ENCODE data around the gene SCNM1. TPM values are rescaled to one million over a fixed set of nuclear protein-coding genes. Genes with fewer than 3 reads are reported as not detected.

SCNM1 gene, protein sequence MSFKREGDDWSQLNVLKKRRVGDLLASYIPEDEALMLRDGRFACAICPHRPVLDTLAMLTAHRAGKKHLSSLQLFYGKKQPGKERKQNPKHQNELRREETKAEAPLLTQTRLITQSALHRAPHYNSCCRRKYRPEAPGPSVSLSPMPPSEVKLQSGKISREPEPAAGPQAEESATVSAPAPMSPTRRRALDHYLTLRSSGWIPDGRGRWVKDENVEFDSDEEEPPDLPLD
- 10 to 100 TPM; 26.1 to 59.3 TPM for total RNA-seq
- polyA plus RNA-seq (ENCODE audit: insufficient read length in 2 of 2), result 10 to 100 TPM; 54.8 to 55.8 TPM
- long read RNA-seq, donor 1, transcript SCNM1-201 (7 exons, 869 nt), result minor isoform, 7 of 23 reads
- long read RNA-seq, donor 1, transcript SCNM1-202 (7 exons, 2,016 nt), result major isoform, 10 of 23 reads
- long read RNA-seq, donor 1, partial matches to known transcripts, result 0 of 23 reads
- long read RNA-seq, donor 1, other reads (novel, unspliced or antisense), result 0 of 23 reads
- long read RNA-seq, donor 2, transcript SCNM1-202 (7 exons, 2,016 nt), result major isoform, 5 of 15 reads
- long read RNA-seq, donor 2, partial matches to known transcripts, result 0 of 15 reads
- long read RNA-seq, donor 2, other reads (novel, unspliced or antisense), result 9 of 15 reads
- long read RNA-seq, donor 3, transcript SCNM1-202 (7 exons, 2,016 nt), result major isoform, 7 of 11 reads
- long read RNA-seq, donor 3, partial matches to known transcripts, result 0 of 11 reads
- long read RNA-seq, donor 3, other reads (novel, unspliced or antisense), result 0 of 11 reads
- long read RNA-seq, donor 4, transcript SCNM1-202 (7 exons, 2,016 nt), result major isoform, 12 of 31 reads
- long read RNA-seq, donor 4, transcript SCNM1-203 (2 exons, 619 nt), result minor isoform, 10 of 31 reads
- long read RNA-seq, donor 4, partial matches to known transcripts, result 0 of 31 reads
- long read RNA-seq, donor 4, other reads (novel, unspliced or antisense), result 0 of 31 reads

DNA sequence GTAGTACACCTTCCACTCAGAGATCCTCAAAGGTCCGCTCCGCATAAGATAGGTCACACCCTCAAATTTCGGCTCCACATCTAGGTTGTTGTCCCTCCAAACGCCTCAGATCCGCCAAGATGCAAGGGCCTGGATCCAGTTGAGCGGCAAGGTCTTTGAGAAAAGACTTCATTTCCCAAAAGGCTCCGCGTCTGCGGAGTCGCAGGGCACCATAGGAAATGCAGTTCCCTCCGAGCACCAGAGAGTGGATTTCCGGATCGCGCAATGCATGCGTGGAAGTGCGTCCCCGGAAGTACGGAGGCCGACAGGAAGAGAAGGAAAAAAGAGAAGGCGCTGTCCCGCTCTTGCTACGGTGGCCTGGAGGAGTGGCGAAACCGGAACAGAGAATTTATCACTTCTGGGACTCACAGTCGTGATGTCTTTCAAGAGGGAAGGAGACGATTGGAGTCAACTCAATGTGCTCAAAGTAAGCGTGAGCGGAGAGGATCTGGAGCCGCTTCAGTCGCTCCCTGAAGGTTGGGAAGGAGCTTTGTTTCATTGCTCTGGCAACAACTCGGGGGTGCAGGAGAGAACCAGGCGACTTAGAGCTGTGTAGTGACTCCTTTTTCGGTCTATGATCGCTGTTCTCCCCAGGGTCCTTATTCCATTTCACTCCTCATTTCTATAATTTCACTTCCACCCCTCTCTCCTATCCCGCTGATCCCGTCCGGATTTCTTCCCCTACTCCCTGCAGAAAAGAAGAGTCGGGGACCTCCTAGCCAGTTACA lies at the start of gene SCNM1, which contains the start of gene LYSMD1:
Gene SCNM1 (plus strand): TSS at position 407 of the 767 bp plus-strand sequence. CDS start 9 bp downstream, at position 416.
Gene LYSMD1 (minus strand): TSS at position 165 of the 767 bp plus-strand sequence. CDS start 644 bp downstream, outside the sequence.
- Histone ChIP-seq H3K9me3 (ENCODE audit: control insufficient read depth, insufficient read depth, low read length) (no peaks in the 10 kb centered on the region), H3K4me1 (ENCODE audit: control insufficient read depth, insufficient read depth, low read length) (peaks cover 20% of the 10 kb centered on the region), H3K27me3 (ENCODE audit: control insufficient read depth, insufficient read depth, low read length) (no peaks in the 10 kb centered on the region), H3K4me3 (ENCODE audit: low read depth, low read length) (peak within 1 kb of the TSS; percentile 88), H3K27ac (ENCODE audit: low read depth, low read length) (peak within 1 kb of the TSS; percentile 97), H3K36me3 (ENCODE audit: control insufficient read depth, insufficient read depth, low read length) (peaks cover 41% of the 10 kb centered on the region)
- under 1% methylated on average over 37 of the region's 38 CpGs for WGBS (ENCODE audit: insufficient coverage)
- DNase-seq (ENCODE audit: low read depth in 4 of 6, low spot score in 6 of 6), result peak; percentile 98 to 100 (median 99)

DNA sequence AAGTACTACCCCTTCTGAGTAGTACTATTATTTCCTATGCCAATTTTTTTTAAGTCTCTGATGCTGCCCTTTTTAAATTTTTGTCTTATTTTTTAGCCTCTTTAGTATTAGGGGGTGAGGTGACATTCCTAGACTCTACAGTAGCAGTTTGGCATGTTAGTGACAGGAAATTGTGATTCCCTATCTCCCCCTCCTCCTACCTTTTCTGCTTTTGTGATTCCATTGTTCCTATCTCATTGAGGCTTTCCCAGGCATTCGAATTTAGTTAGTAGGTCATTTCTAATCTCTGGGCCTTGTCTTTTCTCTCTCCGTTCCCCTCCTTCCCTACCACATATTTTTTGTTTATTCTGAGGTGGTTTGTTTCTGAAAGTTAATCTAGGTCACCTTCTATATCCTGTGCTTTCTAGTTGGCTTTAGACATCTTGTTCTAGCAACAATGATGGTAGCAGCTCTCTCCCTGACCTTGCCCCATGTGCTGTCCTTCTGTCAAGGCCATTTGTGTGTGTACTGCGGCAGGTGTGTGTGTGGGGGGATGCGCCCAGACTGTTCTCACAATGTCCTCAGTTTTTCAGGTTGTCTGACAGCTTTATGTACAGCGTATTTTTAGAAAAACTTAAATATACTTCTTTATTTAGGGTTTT lies 41.1 kb upstream of the SCNM1 start:
- no peak for DNase-seq (ENCODE audit: low read depth in 4 of 6, low spot score in 6 of 6)
- H3K27me3 ChIP-seq (ENCODE audit: control insufficient read depth, insufficient read depth, low read length), result no peaks in the 10 kb centered on the region
- no peak overlapping the region for H3K27ac ChIP-seq (ENCODE audit: low read depth, low read length)
- H3K4me1 ChIP-seq (ENCODE audit: control insufficient read depth, insufficient read depth, low read length), result no peaks in the 10 kb centered on the region
- H3K4me3 ChIP-seq (ENCODE audit: low read depth, low read length), result no peak overlapping the region
- peaks cover 11% of the 10 kb centered on the region for H3K36me3 ChIP-seq (ENCODE audit: control insufficient read depth, insufficient read depth, low read length)
- no peaks in the 10 kb centered on the region for H3K9me3 ChIP-seq (ENCODE audit: control insufficient read depth, insufficient read depth, low read length)
- no CpG with 5 or more reads among the region's 5 CpGs for WGBS (ENCODE audit: insufficient coverage)

DNA sequence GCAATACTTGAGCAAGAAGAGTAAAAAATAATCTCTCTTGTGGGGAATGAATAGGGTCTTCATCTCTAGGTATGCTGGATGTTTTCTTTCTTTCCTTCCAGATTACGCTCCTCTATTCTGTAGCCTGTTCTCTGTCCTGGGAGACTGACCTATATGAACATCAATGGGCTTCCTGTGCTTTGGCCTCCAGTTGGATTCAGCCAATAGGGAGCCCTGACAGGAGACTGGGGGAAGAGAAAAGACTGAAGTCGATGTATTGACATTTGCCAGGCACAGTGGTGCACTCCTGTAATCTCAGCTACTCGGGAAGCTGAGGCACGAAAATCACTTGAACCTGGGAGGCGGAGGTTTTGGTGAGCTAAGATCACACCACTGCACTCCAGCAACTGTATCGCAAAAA lies 37.1 kb upstream of the SCNM1 start:
- no peak for DNase-seq (ENCODE audit: low read depth in 4 of 6, low spot score in 6 of 6)
- peaks cover 2% of the 10 kb centered on the region for H3K27me3 ChIP-seq (ENCODE audit: control insufficient read depth, insufficient read depth, low read length)
- H3K4me1 ChIP-seq (ENCODE audit: control insufficient read depth, insufficient read depth, low read length), result peaks cover 21% of the 10 kb centered on the region
- no peak overlapping the region for H3K4me3 ChIP-seq (ENCODE audit: low read depth, low read length)
- 72% methylated on average over 4 of the region's 6 CpGs for WGBS (ENCODE audit: insufficient coverage)
- H3K9me3 ChIP-seq (ENCODE audit: control insufficient read depth, insufficient read depth, low read length), result no peaks in the 10 kb centered on the region
- no peak overlapping the region for H3K27ac ChIP-seq (ENCODE audit: low read depth, low read length)
- peaks cover 23% of the 10 kb centered on the region for H3K36me3 ChIP-seq (ENCODE audit: control insufficient read depth, insufficient read depth, low read length)

DNA sequence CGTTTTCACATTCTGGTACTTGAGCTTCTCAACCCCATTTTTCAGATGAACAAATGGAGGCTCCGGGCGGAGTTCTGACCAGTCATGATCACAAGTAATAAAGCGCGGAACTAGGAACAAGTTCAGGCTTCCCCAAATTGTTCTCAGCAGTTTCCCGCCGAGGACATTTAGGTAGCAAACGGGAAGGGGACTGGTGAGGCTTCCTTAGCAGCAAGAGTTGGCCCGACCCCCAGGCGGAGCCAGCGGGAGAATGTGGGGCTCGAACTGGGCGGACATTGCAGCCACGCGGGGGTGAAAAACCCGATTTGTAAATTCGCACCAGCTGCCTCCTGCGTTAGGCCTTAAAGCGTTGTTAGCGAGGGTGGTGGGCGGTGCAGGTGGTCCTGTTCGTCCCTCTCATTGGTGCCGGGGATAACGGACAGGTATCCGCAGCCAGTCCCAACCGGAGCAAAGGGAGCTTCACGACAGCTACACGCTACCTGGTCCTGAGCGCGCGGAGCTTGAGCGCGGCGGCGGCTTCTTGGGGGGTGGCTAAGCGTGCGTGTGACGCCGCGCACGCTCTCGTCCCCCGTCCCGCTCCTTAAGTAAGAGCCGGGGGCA lies 34.9 kb upstream of the SCNM1 start:
- H3K4me3 ChIP-seq (ENCODE audit: low read depth, low read length), result peak overlapping the region; percentile 44
- WGBS (ENCODE audit: insufficient coverage), result 12% methylated on average over 44 of the region's 45 CpGs
- H3K4me1 ChIP-seq (ENCODE audit: control insufficient read depth, insufficient read depth, low read length), result peaks cover 21% of the 10 kb centered on the region
- peak overlapping the region; percentile 31 for H3K27ac ChIP-seq (ENCODE audit: low read depth, low read length)
- H3K36me3 ChIP-seq (ENCODE audit: control insufficient read depth, insufficient read depth, low read length), result peaks cover 44% of the 10 kb centered on the region
- DNase-seq (ENCODE audit: low read depth in 4 of 6, low spot score in 6 of 6), result peak in 5 of 6 donors; percentile 62 to 98 (median 79)
- no peaks in the 10 kb centered on the region for H3K9me3 ChIP-seq (ENCODE audit: control insufficient read depth, insufficient read depth, low read length)
- peaks cover 2% of the 10 kb centered on the region for H3K27me3 ChIP-seq (ENCODE audit: control insufficient read depth, insufficient read depth, low read length)

DNA sequence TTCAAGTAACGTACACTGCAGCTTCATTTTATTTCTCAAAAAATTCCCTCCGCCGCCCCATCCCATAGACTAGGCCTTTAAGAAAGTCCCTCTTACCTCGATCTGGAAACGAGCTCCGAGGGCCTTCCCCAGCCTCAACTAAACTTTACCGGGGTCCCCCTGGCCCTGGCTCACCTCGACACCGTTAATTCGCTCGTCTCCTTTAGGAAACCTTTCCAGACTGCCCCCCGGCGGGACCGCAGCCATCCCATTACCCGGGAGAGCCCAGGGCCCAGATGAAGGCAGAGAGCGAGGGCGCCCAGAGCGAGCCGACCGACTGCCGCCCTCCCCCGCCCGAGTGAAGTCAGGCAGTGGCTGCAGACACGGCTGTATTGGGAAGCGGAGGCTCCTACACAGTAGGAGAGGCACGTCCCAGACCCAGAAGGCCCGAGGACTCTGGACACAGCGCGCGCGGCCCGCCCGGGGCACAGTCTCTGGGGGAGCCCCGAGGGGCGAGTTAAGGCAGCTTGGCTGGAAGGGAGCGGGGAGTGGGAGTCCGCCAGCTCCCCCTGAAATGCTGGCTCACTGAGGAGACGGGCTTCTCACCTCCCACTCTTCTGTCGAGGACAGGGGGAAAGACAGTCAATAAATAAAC lies 34.1 kb upstream of the SCNM1 start:
- H3K27ac ChIP-seq (ENCODE audit: low read depth, low read length), result peak overlapping the region; percentile 31
- peaks cover 2% of the 10 kb centered on the region for H3K27me3 ChIP-seq (ENCODE audit: control insufficient read depth, insufficient read depth, low read length)
- peaks cover 52% of the 10 kb centered on the region for H3K36me3 ChIP-seq (ENCODE audit: control insufficient read depth, insufficient read depth, low read length)
- H3K4me3 ChIP-seq (ENCODE audit: low read depth, low read length), result peak overlapping the region; percentile 44
- peak in 3 of 6 donors; percentile 6 to 66 (median 48) for DNase-seq (ENCODE audit: low read depth in 4 of 6, low spot score in 6 of 6)
- no peaks in the 10 kb centered on the region for H3K9me3 ChIP-seq (ENCODE audit: control insufficient read depth, insufficient read depth, low read length)
- peaks cover 21% of the 10 kb centered on the region for H3K4me1 ChIP-seq (ENCODE audit: control insufficient read depth, insufficient read depth, low read length)
- 20% methylated on average over 37 of the region's 39 CpGs for WGBS (ENCODE audit: insufficient coverage)

DNA sequence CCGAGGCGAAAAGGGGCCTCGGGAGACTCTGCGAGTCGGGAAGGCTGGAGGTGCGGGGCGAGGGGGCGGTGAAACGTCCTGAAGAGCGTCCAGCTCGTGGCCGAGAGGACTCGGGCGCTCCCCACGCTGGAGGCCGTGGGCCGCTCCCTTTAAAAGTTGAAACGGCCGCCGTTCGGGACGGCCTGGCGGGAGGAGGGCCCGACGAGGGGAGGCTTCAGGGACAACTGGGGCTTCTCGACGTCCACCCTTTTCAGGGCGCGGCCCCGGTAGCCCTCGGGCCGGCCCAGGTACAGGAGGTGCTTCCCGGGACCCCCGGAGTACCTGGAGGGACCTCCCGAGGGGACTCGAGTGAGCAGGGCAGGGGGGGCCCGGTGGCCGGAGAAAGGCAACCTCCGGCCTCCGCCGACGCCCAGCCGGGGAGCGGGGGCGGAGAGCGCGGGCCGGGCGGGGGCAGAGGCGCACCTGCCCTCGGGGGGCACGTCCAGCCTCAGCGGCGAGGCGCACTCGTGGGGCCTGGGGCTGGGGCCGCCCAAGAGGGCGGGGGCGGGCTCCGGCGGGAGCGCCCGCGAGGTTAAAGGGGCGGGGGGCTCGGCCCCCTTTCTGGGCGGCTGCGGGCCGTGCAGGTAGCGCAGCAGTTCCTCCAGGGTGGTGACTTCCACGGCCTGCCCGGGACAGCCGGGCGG lies 33.5 kb upstream of the SCNM1 start:
- H3K9me3 ChIP-seq (ENCODE audit: control insufficient read depth, insufficient read depth, low read length), result no peaks in the 10 kb centered on the region
- H3K36me3 ChIP-seq (ENCODE audit: control insufficient read depth, insufficient read depth, low read length), result peaks cover 58% of the 10 kb centered on the region
- peak overlapping the region; percentile 31 for H3K27ac ChIP-seq (ENCODE audit: low read depth, low read length)
- 46% methylated on average over 74 of the region's 74 CpGs for WGBS (ENCODE audit: insufficient coverage)
- H3K4me3 ChIP-seq (ENCODE audit: low read depth, low read length), result peak overlapping the region; percentile 44
- DNase-seq (ENCODE audit: low read depth in 4 of 6, low spot score in 6 of 6), result no peak
- peaks cover 2% of the 10 kb centered on the region for H3K27me3 ChIP-seq (ENCODE audit: control insufficient read depth, insufficient read depth, low read length)
- H3K4me1 ChIP-seq (ENCODE audit: control insufficient read depth, insufficient read depth, low read length), result peaks cover 21% of the 10 kb centered on the region

DNA sequence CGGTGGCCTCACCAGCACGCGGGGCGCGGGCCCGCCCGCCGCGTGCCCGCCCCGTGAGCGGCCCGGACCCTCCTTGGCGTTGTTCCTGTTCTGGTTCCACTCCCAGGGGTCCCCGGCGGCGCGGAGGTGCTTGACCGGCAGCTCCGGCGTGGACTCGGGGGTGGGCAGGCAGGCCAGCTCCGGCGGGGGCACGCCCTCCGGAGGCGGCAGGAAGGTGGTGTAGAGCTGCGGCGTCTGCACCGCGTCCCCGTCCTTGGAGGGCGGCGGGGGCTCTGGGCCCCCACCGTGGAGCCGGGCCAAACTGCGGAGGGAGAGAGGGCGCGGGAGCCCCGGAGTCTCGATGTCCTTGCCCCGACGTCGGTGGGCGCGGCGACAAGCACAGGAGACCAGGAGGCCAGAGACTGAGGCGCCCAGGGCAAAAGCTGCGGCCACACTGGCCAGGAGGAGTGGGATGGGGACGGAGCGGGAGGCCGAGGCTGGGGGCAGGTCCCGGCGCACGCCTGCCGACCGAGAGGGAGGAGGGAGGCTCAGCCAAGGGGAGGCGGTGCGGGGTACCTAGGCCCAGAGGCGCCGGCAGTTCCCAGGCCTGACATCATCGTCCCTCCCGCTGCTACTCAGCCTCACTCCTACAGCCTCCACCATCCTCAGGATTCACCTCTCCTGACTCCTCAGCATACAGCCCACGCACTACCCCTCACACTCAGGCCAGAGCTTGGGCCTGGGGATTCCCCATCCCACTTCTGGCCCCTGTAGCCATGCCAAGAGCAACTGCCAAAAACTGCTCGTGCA lies 32.7 kb upstream of the SCNM1 start:
- H3K27me3 ChIP-seq (ENCODE audit: control insufficient read depth, insufficient read depth, low read length), result peaks cover 2% of the 10 kb centered on the region
- peaks cover 21% of the 10 kb centered on the region for H3K4me1 ChIP-seq (ENCODE audit: control insufficient read depth, insufficient read depth, low read length)
- H3K36me3 ChIP-seq (ENCODE audit: control insufficient read depth, insufficient read depth, low read length), result peaks cover 62% of the 10 kb centered on the region
- no peak overlapping the region for H3K4me3 ChIP-seq (ENCODE audit: low read depth, low read length)
- no peak overlapping the region for H3K27ac ChIP-seq (ENCODE audit: low read depth, low read length)
- WGBS (ENCODE audit: insufficient coverage), result 62% methylated on average over 65 of the region's 65 CpGs
- H3K9me3 ChIP-seq (ENCODE audit: control insufficient read depth, insufficient read depth, low read length), result no peaks in the 10 kb centered on the region
- no peak for DNase-seq (ENCODE audit: low read depth in 4 of 6, low spot score in 6 of 6)
